Measurements from ENCODE around the gene CACNA1C. TPM values are rescaled to one million over a fixed set of nuclear protein-coding genes. Genes with fewer than 3 reads are reported as not detected.
"Not testable (repeated sequence)": the region's sequence is repeated elsewhere in the genome, so short reads cannot be mapped to it uniquely, and the experiment has no call there.

CACNA1C gene
- total RNA-seq, 1 donor from 2014 or later = 15.6 TPM

DNA sequence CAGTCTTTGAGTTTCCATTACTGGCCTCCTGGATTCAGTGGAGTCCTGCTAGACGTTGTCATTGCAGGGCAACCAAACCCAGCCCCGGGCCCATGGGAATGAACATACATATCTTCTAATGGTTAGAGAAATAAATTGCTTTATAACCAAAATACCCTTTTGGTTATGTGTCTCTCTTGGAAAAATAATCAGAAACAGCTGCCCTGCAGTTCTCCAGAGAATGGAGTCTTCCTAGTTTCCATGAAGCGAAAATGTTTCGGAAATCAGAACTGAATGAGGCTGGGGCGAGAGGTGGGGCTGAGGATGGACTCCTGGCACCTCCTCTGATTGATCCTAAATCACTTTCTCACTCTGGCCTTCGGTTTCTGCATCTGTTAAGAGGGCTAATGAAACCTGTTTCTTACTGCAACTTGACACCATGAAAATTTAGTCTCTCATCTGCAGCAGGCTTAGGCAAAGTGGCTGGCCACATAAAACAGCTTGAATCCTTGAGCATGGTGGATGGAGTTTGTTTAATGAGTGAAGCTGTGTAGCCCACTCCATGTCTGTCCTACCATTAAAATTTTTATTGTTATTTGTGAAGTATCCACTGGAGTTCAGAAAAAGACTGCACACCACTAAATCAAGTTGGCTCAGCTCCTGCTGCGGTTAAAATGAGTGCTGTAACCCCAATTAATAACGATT lies 198.9 kb downstream of the CACNA1C start:
- TF ChIP-seq, protein P1, sequence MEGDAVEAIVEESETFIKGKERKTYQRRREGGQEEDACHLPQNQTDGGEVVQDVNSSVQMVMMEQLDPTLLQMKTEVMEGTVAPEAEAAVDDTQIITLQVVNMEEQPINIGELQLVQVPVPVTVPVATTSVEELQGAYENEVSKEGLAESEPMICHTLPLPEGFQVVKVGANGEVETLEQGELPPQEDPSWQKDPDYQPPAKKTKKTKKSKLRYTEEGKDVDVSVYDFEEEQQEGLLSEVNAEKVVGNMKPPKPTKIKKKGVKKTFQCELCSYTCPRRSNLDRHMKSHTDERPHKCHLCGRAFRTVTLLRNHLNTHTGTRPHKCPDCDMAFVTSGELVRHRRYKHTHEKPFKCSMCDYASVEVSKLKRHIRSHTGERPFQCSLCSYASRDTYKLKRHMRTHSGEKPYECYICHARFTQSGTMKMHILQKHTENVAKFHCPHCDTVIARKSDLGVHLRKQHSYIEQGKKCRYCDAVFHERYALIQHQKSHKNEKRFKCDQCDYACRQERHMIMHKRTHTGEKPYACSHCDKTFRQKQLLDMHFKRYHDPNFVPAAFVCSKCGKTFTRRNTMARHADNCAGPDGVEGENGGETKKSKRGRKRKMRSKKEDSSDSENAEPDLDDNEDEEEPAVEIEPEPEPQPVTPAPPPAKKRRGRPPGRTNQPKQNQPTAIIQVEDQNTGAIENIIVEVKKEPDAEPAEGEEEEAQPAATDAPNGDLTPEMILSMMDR (IDR thresholded peaks at IDR 0.05) = no peak
- Histone ChIP-seq H3K4me1 (no peaks in the 10 kb centered on the region), H3K36me3 (no peaks in the 10 kb centered on the region), H3K4me3 (no peak overlapping the region), H3K27me3 (no peaks in the 10 kb centered on the region), H3K9me3 (no peaks in the 10 kb centered on the region), H3K27ac (no peak overlapping the region)
- intact Hi-C loops (cut with DNase I) = no loop called here
- DNase-seq (no peak), ATAC-seq (no peak)

- no peak overlapping the region for H3K27ac ChIP-seq
- ATAC-seq (no peak), DNase-seq (no peak)
- H3K27me3 ChIP-seq = no peaks in the 10 kb centered on the region
- no peaks in the 10 kb centered on the region for H3K9me3 ChIP-seq
- no peak overlapping the region for H3K4me3 ChIP-seq
- intact Hi-C loops (cut with DNase I) = no loop called here
- no peaks in the 10 kb centered on the region for H3K36me3 ChIP-seq
- TF ChIP-seq, protein P1 (IDR thresholded peaks at IDR 0.05) = no peak
- H3K4me1 ChIP-seq = peaks cover 13% of the 10 kb centered on the region
Measured at GRCh38 chr12:2255311-2255710, 202.5 kb downstream of the CACNA1C start.

- intact Hi-C loops (cut with DNase I); DNase-seq; ATAC-seq; H3K9me3 ChIP-seq; H3K36me3 ChIP-seq; H3K4me3 ChIP-seq; H3K27ac ChIP-seq; H3K27me3 ChIP-seq: not testable (repeated sequence)
- H3K4me1 ChIP-seq = peaks cover 13% of the 10 kb centered on the region
Measured at GRCh38 chr12:2255731-2256130, 202.9 kb downstream of the CACNA1C start.

GRCh38 chr12:2256453-2256852 lies 203.7 kb downstream of the CACNA1C start:
- no peaks in the 10 kb centered on the region for H3K27me3 ChIP-seq
- no peaks in the 10 kb centered on the region for H3K9me3 ChIP-seq
- DNase-seq (no peak), ATAC-seq (no peak)
- H3K36me3 ChIP-seq = no peaks in the 10 kb centered on the region
- H3K27ac ChIP-seq = no peak overlapping the region
- H3K4me1 ChIP-seq = peaks cover 13% of the 10 kb centered on the region
- intact Hi-C loops (cut with DNase I) = no loop called here
- TF ChIP-seq, protein P1 (IDR thresholded peaks at IDR 0.05) = no peak
- H3K4me3 ChIP-seq = no peak overlapping the region

GRCh38 chr12:2256915-2257314 lies 204.1 kb downstream of the CACNA1C start:
- Histone ChIP-seq H3K36me3 (no peaks in the 10 kb centered on the region), H3K27me3 (no peaks in the 10 kb centered on the region), H3K4me3 (no peak overlapping the region), H3K4me1 (peaks cover 13% of the 10 kb centered on the region), H3K9me3 (no peaks in the 10 kb centered on the region), H3K27ac (no peak overlapping the region)
- TF ChIP-seq, protein P1 (IDR thresholded peaks at IDR 0.05) = no peak
- intact Hi-C loops (cut with DNase I) = no loop called here
- no peak for ATAC-seq
- no peak for DNase-seq

DNA sequence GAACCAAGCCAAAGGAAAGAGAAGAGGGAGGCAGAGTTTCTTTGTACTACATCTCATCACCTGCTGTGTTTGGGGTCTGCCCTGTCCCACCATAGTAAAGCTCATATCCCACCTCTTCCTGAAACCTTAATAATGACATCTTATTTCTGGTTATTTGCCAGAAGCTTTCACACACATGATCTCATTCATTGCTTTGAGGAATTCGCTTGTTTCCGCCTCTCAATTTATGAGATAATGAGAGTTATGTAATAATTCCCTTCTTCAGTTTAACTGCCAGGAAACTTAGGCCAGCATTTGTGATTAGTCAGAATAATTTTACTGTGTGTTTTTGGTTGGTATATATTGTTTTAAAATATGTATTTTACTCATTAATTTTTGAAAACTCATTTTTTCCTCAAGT lies 205.2 kb downstream of the CACNA1C start:
- intact Hi-C loops (cut with DNase I) = no loop called here
- ATAC-seq (no peak), DNase-seq (no peak)
- Histone ChIP-seq H3K27ac (no peak overlapping the region), H3K36me3 (no peaks in the 10 kb centered on the region), H3K4me1 (peaks cover 13% of the 10 kb centered on the region), H3K27me3 (no peaks in the 10 kb centered on the region), H3K9me3 (no peaks in the 10 kb centered on the region), H3K4me3 (no peak overlapping the region)
- TF ChIP-seq, protein P1 (IDR thresholded peaks at IDR 0.05) = no peak

All from upper lobe of right lung (tissue), 1 donor.